Upper lobe of left lung (tissue), 6 donors: ENCODE measurements around the gene LRP5. TPM values are rescaled to one million over a fixed set of nuclear protein-coding genes. Genes with fewer than 3 reads are reported as not detected.

Experiments
- ATAC-seq, 2 donors: fragments of 200-7000 bp; cut with Tn5 transposase; one replicate each; pipeline ENCODE4 v1.9.1; 2022; ENCODE audit warnings: mild to moderate bottlenecking in 2 of 2, moderate library complexity in 2 of 2; ENCODE audit not compliant: low FRiP score in 2 of 2
- DNase-seq, 2 donors: peaks; one replicate each; pipeline ENCODE4 v3.0.0-alpha.2; 2019 to 2020
- H3K27ac ChIP-seq, 4 donors: fragments of 200-600 bp; sonication (generic); one replicate each; pipeline ENCODE4 v1.5.1; 2016 to 2019
- H3K27me3 ChIP-seq, 4 donors: fragments of 200-600 bp; sonication (generic); one replicate each; pipeline ENCODE4 v1.5.1; 2017 to 2019
- H3K36me3 ChIP-seq, 4 donors: fragments of 200-600 bp; sonication (generic); one replicate each; pipeline ENCODE4 v1.5.1; 2016 to 2019
- H3K4me1 ChIP-seq, 4 donors: fragments of 200-600 bp; sonication (generic); one replicate each; pipeline ENCODE4 v1.5.1; 2018 to 2019
- H3K4me3 ChIP-seq, 4 donors: fragments of 200-600 bp; sonication (generic); one replicate each; pipeline ENCODE4 v1.5.1; 2017 to 2019; ENCODE audit warnings: mild to moderate bottlenecking in 2 of 4, moderate library complexity in 1 of 4
- H3K9me3 ChIP-seq, 4 donors: fragments of 200-600 bp; sonication (generic); one replicate each; pipeline ENCODE4 v1.5.1; 2018 to 2019
- CTCF ChIP-seq, 6 experiments: fragments of 450-650 bp in 4 of 6; fragments of 200-600 bp in 2 of 6; sonication (generic) in 2 of 6; IDR thresholded peaks; one replicate each; pipeline ENCODE4 v1.5.1; 2016 to 2019; ENCODE audit warnings: antibody characterized with exemption in 6 of 6
- EP300 ChIP-seq, 4 donors: sonication (generic); formaldehyde crosslinking; IDR thresholded peaks; one replicate each; pipeline ENCODE4 v1.5.1; 2017; ENCODE audit warnings: antibody characterized with exemption in 4 of 4, control low read depth in 2 of 4
- POLR2A ChIP-seq, 4 donors: fragments of 450-650 bp; IDR thresholded peaks; one replicate each; pipeline ENCODE4 v1.5.1; 2016 to 2017; ENCODE audit warnings: antibody characterized with exemption in 4 of 4, mild to moderate bottlenecking in 2 of 4
- POLR2AphosphoS5 ChIP-seq, 2 donors: sonication (generic); formaldehyde crosslinking; IDR thresholded peaks; one replicate each; pipeline ENCODE4 v1.5.1; 2017; ENCODE audit warnings: antibody characterized with exemption in 2 of 2
- WGBS, 2 donors: methylation state at CpG; one replicate each; pipeline ENCODE4 v1.1.5; 2017 to 2018; 5-methylcytosine and 5-hydroxymethylcytosine counted together
- total RNA-seq, 6 donors: library from RNA; depleted of rRNA in 4 of 6; stranded (reverse); fragments of >200 nt in 4 of 6; gene quantifications; one replicate each; pipeline versions ENCODE4 v1.1.0 to v1.2.1, GENCODE V29; 2016 to 2021
- donor health status: DM: no; HTN: no; CAD: no; lungs with moderate emphysema.
- donor health status: DM: no; HTN: yes; CAD: no; lungs with severe emphysema.

LRP5 gene
- total RNA-seq, 6 donors from 2014 or later = 51.5 to 79.4 (median 67.6) TPM

DNA sequence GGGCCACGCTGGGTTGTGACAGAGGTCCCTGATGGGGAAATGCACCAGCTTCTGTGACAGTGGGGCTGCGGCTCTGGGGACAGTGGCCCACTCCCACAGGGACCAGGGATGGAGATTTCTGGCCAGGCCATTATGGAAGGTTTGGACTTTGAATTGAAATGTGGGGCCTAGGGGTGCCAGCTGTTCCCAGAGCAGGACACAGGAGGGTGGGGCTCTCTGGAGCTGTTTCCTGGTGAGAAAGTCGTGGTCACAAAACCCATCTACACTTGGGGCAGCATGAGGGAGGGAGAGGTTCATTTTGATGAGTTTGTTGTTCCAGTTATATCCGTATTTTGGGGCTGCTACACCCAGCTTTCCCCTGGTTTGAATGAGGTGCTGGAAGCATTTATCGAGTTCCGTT, 52.2 kb downstream of the LRP5 start:
- no peak overlapping the region for H3K4me3 ChIP-seq
- H3K9me3 ChIP-seq = no peaks in the 10 kb centered on the region
- no peak for TF ChIP-seq CTCF (IDR thresholded peaks at IDR 0.05)
- no peak for TF ChIP-seq EP300 (IDR thresholded peaks at IDR 0.05)
- TF ChIP-seq POLR2AphosphoS5 (IDR thresholded peaks at IDR 0.05) = no peak
- TF ChIP-seq POLR2A (IDR thresholded peaks at IDR 0.05) = no peak
- H3K36me3 ChIP-seq = peaks cover 0 to 27% (median 9%) of the 10 kb centered on the region in 4 donors
- no peak for DNase-seq
- H3K4me1 ChIP-seq = no peaks in the 10 kb centered on the region
- no peak for ATAC-seq
- 83 to 90% methylated on average over 6 of the region's 6 CpGs for WGBS, 2 donors
- H3K27me3 ChIP-seq = no peaks in the 10 kb centered on the region
- no peak overlapping the region for H3K27ac ChIP-seq

DNA sequence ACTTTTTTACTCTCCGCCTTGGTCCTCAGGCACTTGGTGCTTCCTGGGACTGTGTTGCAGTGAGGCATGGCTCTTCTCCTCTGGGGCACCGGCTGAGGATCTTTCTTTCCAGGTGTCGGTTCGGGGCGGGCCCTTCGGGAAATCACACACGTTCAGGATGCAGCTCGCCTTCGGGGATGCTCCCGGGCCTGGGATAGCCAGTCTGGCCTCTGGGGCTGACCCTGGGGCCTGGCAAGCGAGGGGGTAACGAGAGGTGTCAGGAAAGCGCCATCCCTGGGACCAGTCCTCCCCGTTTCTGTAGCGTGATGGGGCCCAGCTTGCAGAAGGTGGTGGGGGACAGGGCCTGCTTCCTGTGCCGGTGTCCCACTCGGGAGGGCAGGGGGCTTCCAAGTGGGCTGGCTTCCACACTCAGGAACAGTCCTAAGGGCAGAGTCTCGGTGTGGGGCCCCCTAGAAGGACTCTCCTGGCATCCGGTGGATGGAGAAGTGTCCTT, 53.6 kb downstream of the LRP5 start:
- Histone ChIP-seq H3K36me3 (peaks cover 0 to 24% (median 6%) of the 10 kb centered on the region in 4 donors), H3K4me3 (no peak overlapping the region), H3K27ac (no peak overlapping the region), H3K4me1 (peaks cover 11% of the 10 kb centered on the region in 4 donors), H3K9me3 (no peaks in the 10 kb centered on the region), H3K27me3 (no peaks in the 10 kb centered on the region)
- 89 to 95% methylated on average over 11 to 19 of the region's 19 CpGs for WGBS, 2 donors
- DNase-seq (no peak), ATAC-seq (no peak)
- TF ChIP-seq POLR2AphosphoS5 (IDR thresholded peaks at IDR 0.05) = no peak
- TF ChIP-seq EP300 (IDR thresholded peaks at IDR 0.05) = no peak
- TF ChIP-seq POLR2A (IDR thresholded peaks at IDR 0.05) = no peak
- TF ChIP-seq CTCF (IDR thresholded peaks at IDR 0.05) = no peak

GRCh38 chr11:68367252-68367651, 54.9 kb downstream of the LRP5 start:
- ATAC-seq (no peak), DNase-seq (no peak)
- H3K36me3 ChIP-seq = peaks cover 0 to 24% (median 6%) of the 10 kb centered on the region in 4 donors
- H3K9me3 ChIP-seq = no peaks in the 10 kb centered on the region
- H3K4me3 ChIP-seq = no peak overlapping the region
- 97% methylated on average over 5 to 6 of the region's 6 CpGs for WGBS, 2 donors
- TF ChIP-seq CTCF (IDR thresholded peaks at IDR 0.05) = no peak
- no peak for TF ChIP-seq POLR2A (IDR thresholded peaks at IDR 0.05)
- no peak for TF ChIP-seq EP300 (IDR thresholded peaks at IDR 0.05)
- no peak for TF ChIP-seq POLR2AphosphoS5 (IDR thresholded peaks at IDR 0.05)
- H3K4me1 ChIP-seq = peaks cover 21 to 22% (median 21%) of the 10 kb centered on the region in 4 donors
- no peak overlapping the region for H3K27ac ChIP-seq
- no peaks in the 10 kb centered on the region for H3K27me3 ChIP-seq

DNA sequence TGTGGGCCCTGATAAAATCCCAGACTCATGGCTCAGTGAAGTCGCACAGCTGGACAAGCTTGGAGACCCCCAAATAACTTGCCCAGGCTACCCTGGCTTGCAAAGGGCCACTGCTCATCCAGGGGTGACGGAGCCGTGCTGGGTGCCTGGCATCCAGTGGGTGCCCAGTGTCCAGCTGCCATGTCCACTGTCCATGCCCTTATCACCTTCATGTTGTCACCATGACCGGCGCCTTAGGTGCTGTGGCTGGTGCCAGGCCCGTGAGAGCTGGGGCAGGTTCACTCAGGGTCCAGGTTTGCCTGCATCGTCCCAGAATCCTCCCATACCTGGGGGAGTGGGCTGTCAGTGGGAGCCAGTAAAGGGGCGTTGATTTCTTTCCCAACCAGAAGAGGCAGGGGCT, 57.4 kb downstream of the LRP5 start:
- Histone ChIP-seq H3K9me3 (no peaks in the 10 kb centered on the region), H3K36me3 (peaks cover 0 to 24% (median 6%) of the 10 kb centered on the region in 4 donors), H3K4me1 (peaks cover 35 to 43% (median 38%) of the 10 kb centered on the region in 4 donors), H3K27ac (peak overlapping the region in 3 of 4 donors; percentile 49 to 81 (median 69)), H3K4me3 (no peak overlapping the region), H3K27me3 (no peaks in the 10 kb centered on the region)
- DNase-seq (no peak), ATAC-seq (no peak)
- TF ChIP-seq POLR2AphosphoS5 (IDR thresholded peaks at IDR 0.05) = no peak
- TF ChIP-seq CTCF (IDR thresholded peaks at IDR 0.05) = no peak
- no peak for TF ChIP-seq EP300 (IDR thresholded peaks at IDR 0.05)
- no peak for TF ChIP-seq POLR2A (IDR thresholded peaks at IDR 0.05)
- 95% methylated on average over 8 of the region's 8 CpGs; no CpG with 5 or more reads in 1 of the 2 donors for WGBS, 2 donors
